Breast epithelium (tissue), 4 donors: ENCODE measurements around the gene LAMA3. TPM values are rescaled to one million over a fixed set of nuclear protein-coding genes. Genes with fewer than 3 reads are reported as not detected.

Experiments
- DNase-seq, 2 donors: peaks; one replicate each; pipeline ENCODE4 v3.0.0-alpha.2; 2019; ENCODE audit warnings: low spot score in 2 of 2
- H3K27ac ChIP-seq, 2 donors: fragments of 200-600 bp; sonication (generic) in 1 of 2; one replicate each; pipeline ENCODE4 v1.5.1; 2016 to 2019; ENCODE audit warnings: mild to moderate bottlenecking in 1 of 2
- H3K27me3 ChIP-seq, 2 donors: fragments of 200-600 bp; sonication (generic) in 1 of 2; one replicate each; pipeline versions ENCODE4 v1.5.1 to v1.6.0; 2017 to 2019; ENCODE audit warnings: control low read depth in 1 of 2, mild to moderate bottlenecking in 1 of 2
- H3K36me3 ChIP-seq: fragments of 200-600 bp; one replicate; pipeline ENCODE4 v1.5.1; 2019
- H3K4me1 ChIP-seq, 2 donors: fragments of 200-600 bp; sonication (generic); one replicate each; pipeline ENCODE4 v1.5.1; 2016 to 2019; ENCODE audit warnings: control low read depth in 1 of 2
- H3K4me3 ChIP-seq, 3 donors: fragments of 200-600 bp; sonication (generic); 1 replicate in 2 of 3; 2 replicates in 1 of 3; pipeline ENCODE4 v1.5.1; 2016 to 2019; ENCODE audit warnings: mild to moderate bottlenecking in 3 of 3, moderate library complexity in 2 of 3
- H3K9me3 ChIP-seq, 2 donors: fragments of 200-600 bp; sonication (generic) in 1 of 2; one replicate each; pipeline ENCODE4 v1.5.1; 2016 to 2019; ENCODE audit warnings: control low read depth in 1 of 2
- CTCF ChIP-seq, 3 donors: fragments of 450-650 bp; IDR thresholded peaks; one replicate each; pipeline ENCODE4 v1.5.1; 2016 to 2017; ENCODE audit warnings: antibody characterized with exemption in 3 of 3, mild to moderate bottlenecking in 3 of 3, moderate library complexity in 3 of 3
- POLR2A ChIP-seq: fragments of 450-650 bp; IDR thresholded peaks from one replicate; pipeline ENCODE4 v1.6.1; 2016; ENCODE audit warnings: antibody characterized with exemption, mild to moderate bottlenecking, moderate library complexity
- POLR2AphosphoS5 ChIP-seq, 3 donors: sonication (generic); formaldehyde crosslinking; IDR thresholded peaks; one replicate each; pipeline ENCODE4 v1.6.1; 2017; ENCODE audit warnings: antibody characterized with exemption in 3 of 3
- intact Hi-C: fragments of 100-400 bp; cut with DNase I; formaldehyde crosslinking; loops from one replicate; pipeline ENCODE4 v1.15.1; 2023; ENCODE audit warnings: low total_unique reads
- total RNA-seq, 3 donors: library from RNA; depleted of rRNA; stranded (reverse); fragments of >200 nt; gene quantifications; one replicate each; pipeline ENCODE4 v1.1.0, GENCODE V29; 2016

The LAMA3 gene
- total RNA-seq, 3 donors from 2014 or later: 43.4 to 173 (median 127) TPM

- Histone ChIP-seq H3K27ac (no peak overlapping the region), H3K4me3 (no peak overlapping the region), H3K36me3 (no peaks in the 10 kb centered on the region), H3K9me3 (no peaks in the 10 kb centered on the region), H3K27me3 (no peaks in the 10 kb centered on the region), H3K4me1 (no peaks in the 10 kb centered on the region)
- DNase-seq: no peak
- no peak for TF ChIP-seq POLR2A
- no peak for TF ChIP-seq CTCF (IDR thresholded peaks at IDR 0.05)
- TF ChIP-seq POLR2AphosphoS5 (IDR thresholded peaks at IDR 0.05): no peak
- intact Hi-C loops: no loop called here
Observed at GRCh38 chr18:23894661-23895175, 205.5 kb downstream of the LAMA3 start.

- TF ChIP-seq POLR2A (no peak), POLR2AphosphoS5 (IDR thresholded peaks at IDR 0.05) (no peak), CTCF (IDR thresholded peaks at IDR 0.05) (no peak)
- intact Hi-C loops: no loop called here
- H3K36me3 ChIP-seq: no peaks in the 10 kb centered on the region
Observed at GRCh38 chr18:23897291-23897690, 208.0 kb downstream of the LAMA3 start.

GRCh38 chr18:23897733-23898132 is 208.5 kb downstream of the LAMA3 start:
- Histone ChIP-seq H3K27me3 (no peaks in the 10 kb centered on the region), H3K4me1 (no peaks in the 10 kb centered on the region), H3K27ac (no peak overlapping the region), H3K4me3 (no peak overlapping the region), H3K36me3 (no peaks in the 10 kb centered on the region), H3K9me3 (no peaks in the 10 kb centered on the region)
- no peak for TF ChIP-seq POLR2A
- no peak for TF ChIP-seq CTCF (IDR thresholded peaks at IDR 0.05)
- TF ChIP-seq POLR2AphosphoS5 (IDR thresholded peaks at IDR 0.05): no peak
- intact Hi-C loops: no loop called here
- DNase-seq: no peak

More at GRCh38 chr18:23897291-23897690, 208.0 kb downstream of the LAMA3 start:
- Histone ChIP-seq H3K27ac (no peak overlapping the region), H3K27me3 (no peaks in the 10 kb centered on the region), H3K4me3 (no peak overlapping the region), H3K4me1 (no peaks in the 10 kb centered on the region), H3K9me3 (no peaks in the 10 kb centered on the region)
- DNase-seq: no peak

- no peaks in the 10 kb centered on the region for H3K27me3 ChIP-seq
- no peak for DNase-seq
- H3K9me3 ChIP-seq: no peaks in the 10 kb centered on the region
- no peaks in the 10 kb centered on the region for H3K36me3 ChIP-seq
- no peaks in the 10 kb centered on the region for H3K4me1 ChIP-seq
- TF ChIP-seq CTCF (IDR thresholded peaks at IDR 0.05): no peak
- no peak for TF ChIP-seq POLR2A
- no peak for TF ChIP-seq POLR2AphosphoS5 (IDR thresholded peaks at IDR 0.05)
- intact Hi-C loops: no loop called here
- H3K4me3 ChIP-seq: no peak overlapping the region
- no peak overlapping the region for H3K27ac ChIP-seq
Observed at GRCh38 chr18:23900994-23901393, 211.7 kb downstream of the LAMA3 start.

- H3K9me3 ChIP-seq: no peaks in the 10 kb centered on the region
- intact Hi-C loops: no loop called here
- TF ChIP-seq CTCF (IDR thresholded peaks at IDR 0.05): no peak
- no peak for TF ChIP-seq POLR2A
- TF ChIP-seq POLR2AphosphoS5 (IDR thresholded peaks at IDR 0.05): no peak
- H3K36me3 ChIP-seq: no peaks in the 10 kb centered on the region
- no peaks in the 10 kb centered on the region for H3K27me3 ChIP-seq
- DNase-seq: no peak
- no peak overlapping the region for H3K4me3 ChIP-seq
- H3K27ac ChIP-seq: no peak overlapping the region
- H3K4me1 ChIP-seq: no peaks in the 10 kb centered on the region
Observed at GRCh38 chr18:23902396-23902795, 213.1 kb downstream of the LAMA3 start.
